IMR-90 (cell line): ENCODE measurements around the gene PCCA.

Experiments
- CEBPB ChIP-seq: IDR thresholded peaks from 2 replicates; pipeline ENCODE4 v1.6.1; 2012; ENCODE audit warnings: low read depth, low read length, improper control_type of control experiment
- CHD1 ChIP-seq: IDR thresholded peaks from 2 replicates; pipeline ENCODE4 v1.6.1; 2012; ENCODE audit warnings: low read depth, low read length, improper control_type of control experiment
- CTCF ChIP-seq: conservative IDR thresholded peaks from 2 replicates; pipeline ENCODE4 v1.5.1; 2012; ENCODE audit warnings: mild to moderate bottlenecking, low read depth, low read length, improper control_type of control experiment
- MAFK ChIP-seq: IDR thresholded peaks from 2 replicates; pipeline ENCODE4 v1.6.1; 2012; ENCODE audit warnings: low read depth, low read length, improper control_type of control experiment
- POLR2A ChIP-seq: IDR thresholded peaks from 2 replicates; pipeline ENCODE4 v1.6.1; 2012; ENCODE audit warnings: mild to moderate bottlenecking, low read depth, low read length
- RAD21 ChIP-seq: IDR thresholded peaks from 2 replicates; pipeline ENCODE4 v1.6.1; 2012; ENCODE audit warnings: low read length, improper control_type of control experiment
- RFX5 ChIP-seq: IDR thresholded peaks from 2 replicates; pipeline ENCODE4 v1.8.0; 2012; ENCODE audit warnings: low read depth, mild to moderate bottlenecking, low read length, moderate library complexity
- USF2 ChIP-seq: fragments of 150-350 bp; IDR thresholded peaks from 2 replicates; pipeline ENCODE4 v1.6.1; 2017; ENCODE audit warnings: mild to moderate bottlenecking, antibody characterized with exemption, low read length, low read depth

GRCh38 chr13:100484702-100485101 lies 395.8 kb downstream of the PCCA start:
- TF ChIP-seq RFX5 (no peak), CTCF (no peak), CEBPB (no peak), POLR2A (no peak), USF2 (no peak), RAD21 (no peak), MAFK (no peak), CHD1 (no peak)
